Measurements from ENCODE around the gene GPER1. TPM values are rescaled to one million over a fixed set of nuclear protein-coding genes. Genes with fewer than 3 reads are reported as not detected.

Gene GPER1
- total RNA-seq, 1 experiment from 2014 or later, result 1.2 TPM

DNA sequence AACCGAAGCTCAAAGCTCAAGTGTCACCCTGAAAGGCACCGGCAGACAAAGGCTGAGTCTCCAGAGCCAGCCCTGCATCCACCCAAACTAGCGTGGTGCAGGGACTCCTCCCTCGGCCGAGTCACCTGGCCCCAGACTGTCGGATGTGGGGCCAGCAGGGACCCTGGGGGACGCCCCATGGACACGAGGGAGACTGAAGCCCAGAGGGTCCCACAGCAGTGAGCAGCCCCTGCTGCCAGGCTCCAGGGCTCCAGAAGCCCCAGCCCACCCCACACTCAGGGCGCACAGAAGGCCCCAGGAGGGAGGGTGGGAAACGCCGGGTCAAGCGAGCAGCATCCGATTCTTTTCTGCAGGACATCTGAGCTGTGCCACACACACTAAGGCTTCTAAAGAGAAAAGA, 23.3 kb upstream of the GPER1 start:
- Histone ChIP-seq H4K20me1 (ENCODE audit: insufficient read depth) (no peaks in the 10 kb centered on the region), H3K79me2 (ENCODE audit: insufficient read depth, low read length) (no peaks in the 10 kb centered on the region; the same call in 1 of the 2 replicates), H3K4me3 (replicated peaks in 1 of 2; ENCODE audit: low read depth in 1 of 2, low read length in 2 of 2) (no peak overlapping the region), H3K27me3 (ENCODE audit: insufficient read depth, low read length) (no peaks in the 10 kb centered on the region), H3K9ac (ENCODE audit: low read length) (no peak overlapping the region), H3K4me1 (ENCODE audit: control insufficient read depth in 1 of 2, insufficient read depth in 2 of 2, low read length in 2 of 2) (0 out of 4 replicates have a peak, but pooled peaks cover 0 to 2% of the 10 kb centered on the region in 2 experiments), H3K9me3 (ENCODE audit: control insufficient read depth in 1 of 2, insufficient read depth in 1 of 2, low read depth in 1 of 2, low read length in 2 of 2) (no peaks in the 10 kb centered on the region), H2AFZ (ENCODE audit: low read depth, low read length, poor library complexity, severe bottlenecking) (no peak overlapping the region), H3K4me2 (ENCODE audit: low read length) (no peak overlapping the region), H3K27ac (ENCODE audit: low read depth, low read length) (no peak overlapping the region), H3K36me3 (ENCODE audit: control insufficient read depth in 1 of 2, insufficient read depth in 2 of 2, low read length in 2 of 2) (no peaks in the 10 kb centered on the region), H3K9me2 (ENCODE audit: insufficient read depth) (no peaks in the 10 kb centered on the region)
- no TSS peak for BruUV-seq (replicated peaks)
- DNase-seq (ENCODE audit: low read depth, low spot score) (no peak), ATAC-seq (no peak)
- RAD21 ChIA-PET (ENCODE audit: low non-redundant PET in 1 of 2, low total read pairs in 2 of 2, uncharacterized antibody in 2 of 2, unreplicated experiment in 2 of 2), result no interaction called here
- CTCF ChIA-PET, result interaction anchor here (1.3 to 2.6 kb wide), 2 partner anchors 71 to 74 kb away, joined by 3 to 69 read pairs; no protein-coding TSS in a partner anchor
- POLR2A ChIA-PET, result no interaction called here
- TF ChIP-seq MAX (IDR thresholded peaks at IDR 0.05), result no peak
- intact Hi-C loops (cut with micrococcal nuclease), result loop anchor here (2.0 to 10.0 kb wide), 2 partner anchors 44 to 160 kb away; no protein-coding TSS in a partner anchor

- H3K9me2 ChIP-seq (ENCODE audit: insufficient read depth), result no peaks in the 10 kb centered on the region
- no TSS peak for BruUV-seq (replicated peaks)
- POLR2A ChIA-PET, result no interaction called here
- DNase-seq (ENCODE audit: low read depth, low spot score) (no peak), ATAC-seq (no peak)
- H3K79me2 ChIP-seq (ENCODE audit: insufficient read depth, low read length), result no peaks in the 10 kb centered on the region; the same call in 1 of the 2 replicates
- no peaks in the 10 kb centered on the region for H4K20me1 ChIP-seq (ENCODE audit: insufficient read depth)
- H3K36me3 ChIP-seq (ENCODE audit: control insufficient read depth in 1 of 2, insufficient read depth in 2 of 2, low read length in 2 of 2), result no peaks in the 10 kb centered on the region
- no peak overlapping the region for H2AFZ ChIP-seq (ENCODE audit: low read depth, low read length, poor library complexity, severe bottlenecking)
- H3K27ac ChIP-seq (ENCODE audit: low read depth, low read length), result no peak overlapping the region; the same call in 1 of the 2 replicates
- RAD21 ChIA-PET (ENCODE audit: low non-redundant PET in 1 of 2, low total read pairs in 2 of 2, uncharacterized antibody in 2 of 2, unreplicated experiment in 2 of 2), result interaction anchor here (1.4 kb wide), 2 partner anchors 72 kb away, joined by 11 read pairs; no protein-coding TSS in a partner anchor
- no peak overlapping the region for H3K4me2 ChIP-seq (ENCODE audit: low read length)
- no peak overlapping the region for H3K9ac ChIP-seq (ENCODE audit: low read length)
- CTCF ChIA-PET, result interaction anchor here (0.7 to 2.6 kb wide), 9 partner anchors 10 to 77 kb away, joined by 3 to 69 read pairs (median 5); no protein-coding TSS in a partner anchor
- intact Hi-C loops (cut with micrococcal nuclease), result loop anchor here (1.0 to 10.0 kb wide), 3 partner anchors 44 to 160 kb away; no protein-coding TSS in a partner anchor
- H3K9me3 ChIP-seq (ENCODE audit: control insufficient read depth in 1 of 2, insufficient read depth in 1 of 2, low read depth in 1 of 2, low read length in 2 of 2), result no peaks in the 10 kb centered on the region
- 0 out of 4 replicates have a peak, but pooled peaks cover 0 to 2% of the 10 kb centered on the region in 2 experiments for H3K4me1 ChIP-seq (ENCODE audit: control insufficient read depth in 1 of 2, insufficient read depth in 2 of 2, low read length in 2 of 2)
- H3K27me3 ChIP-seq (ENCODE audit: insufficient read depth, low read length), result no peaks in the 10 kb centered on the region
- H3K4me3 ChIP-seq (replicated peaks in 1 of 2; ENCODE audit: low read depth in 1 of 2, low read length in 2 of 2), result no peak overlapping the region
- TF ChIP-seq SIN3A (IDR thresholded peaks at IDR 0.05; ENCODE audit: low read depth) (no peak), POLR2AphosphoS5 (IDR thresholded peaks at IDR 0.05; ENCODE audit: low read depth, low read length) (no peak), ELF1 (IDR thresholded peaks at IDR 0.05; ENCODE audit: borderline replicate concordance, low read depth) (no peak), ZBTB33 (IDR thresholded peaks at IDR 0.05; ENCODE audit: extremely low read depth, insufficient replicate concordance, low read length) (no peak), CBX3 (IDR thresholded peaks at IDR 0.05; ENCODE audit: low read depth) (no peak), RAD21 (IDR thresholded peaks at IDR 0.05; ENCODE audit: low read depth) (no peak), ZFX (IDR thresholded peaks at IDR 0.05) (no peak), EZH2 (IDR thresholded peaks at IDR 0.05) (no peak), FOSL1 (IDR thresholded peaks at IDR 0.05; ENCODE audit: low read depth) (no peak), EGR1 (IDR thresholded peaks at IDR 0.05; ENCODE audit: low read depth) (no peak), JUND (IDR thresholded peaks at IDR 0.05) (no peak), ZNF274 (IDR thresholded peaks at IDR 0.05; ENCODE audit: low read depth, low read length) (no peak), SP1 (IDR thresholded peaks at IDR 0.05; ENCODE audit: low read depth) (no peak), POLR2A (IDR thresholded peaks at IDR 0.05; ENCODE audit: borderline replicate concordance, extremely low read depth, insufficient read depth, insufficient read length) (no peak), CTCF (IDR thresholded peaks at IDR 0.05 in 2 of 3, conservative IDR thresholded peaks at IDR 0.05 in 1 of 3; ENCODE audit: borderline replicate concordance in 1 of 3, insufficient read depth in 1 of 3, low read depth in 2 of 3, low read length in 2 of 3) (no peak), YY1 (IDR thresholded peaks at IDR 0.05; ENCODE audit: extremely low read depth, insufficient replicate concordance, low read depth, low read length) (no peak), TCF7L2 (IDR thresholded peaks at IDR 0.05; ENCODE audit: borderline replicate concordance, extremely low read depth, insufficient read depth, insufficient read length) (no peak)
These were observed 22.7 kb upstream of the GPER1 start for GRCh38 chr7:1065263-1065584.
